HFFc6 (cell line): ENCODE data around the gene RNF169. TPM values are rescaled to one million over a fixed set of nuclear protein-coding genes. Genes with fewer than 3 reads are reported as not detected.

Experiments used
- DNase-seq: peaks from one replicate; pipeline ENCODE4 v3.0.0-alpha.2; 2018
- H3K27ac Mint-ChIP-seq: 2 replicates; pipeline ENCODE4 v1.8.0; 2020; ENCODE audit warnings: mild to moderate bottlenecking, mixed read lengths
- H3K27me3 Mint-ChIP-seq: 2 replicates; pipeline ENCODE4 v1.8.0; 2021; ENCODE audit warnings: mild to moderate bottlenecking, moderate library complexity, mixed read lengths; ENCODE audit not compliant: insufficient read depth
- H3K36me3 Mint-ChIP-seq: 2 replicates; pipeline ENCODE4 v1.8.0; 2021; ENCODE audit warnings: low read depth, mixed read lengths
- H3K4me1 Mint-ChIP-seq: 2 replicates; pipeline ENCODE4 v1.8.0; 2020; ENCODE audit warnings: low read depth, mixed read lengths
- H3K4me3 Mint-ChIP-seq: 2 replicates; pipeline ENCODE4 v1.8.0; 2020; ENCODE audit warnings: mild to moderate bottlenecking, moderate library complexity, mixed read lengths
- H3K9me3 Mint-ChIP-seq: 2 replicates; pipeline ENCODE4 v1.8.0; 2020; ENCODE audit warnings: mild to moderate bottlenecking, mixed read lengths
- total RNA-seq, 6 experiments: library from RNA; stranded (reverse); fragmentation: NEBNext Ultra II Directional; extraction: Animal tissue kit (Norgen Biotek cat#: 25700); gene quantifications; 2 replicates in 1 of 6; 3 replicates in 5 of 6; pipeline ENCODE4 v1.2.3, GENCODE V29; 2021
- TF ChIP-seq, protein P1 (sequence below): fragments of 200-600 bp; sonication (generic); IDR thresholded peaks from 2 replicates; pipeline ENCODE4 v1.5.0; 2021; ENCODE audit warnings: antibody characterized with exemption, mild to moderate bottlenecking

RNF169 gene
- total RNA-seq, 6 experiments from 2014 or later, result 10.9 to 12.9 (median 12.2) TPM

DNA sequence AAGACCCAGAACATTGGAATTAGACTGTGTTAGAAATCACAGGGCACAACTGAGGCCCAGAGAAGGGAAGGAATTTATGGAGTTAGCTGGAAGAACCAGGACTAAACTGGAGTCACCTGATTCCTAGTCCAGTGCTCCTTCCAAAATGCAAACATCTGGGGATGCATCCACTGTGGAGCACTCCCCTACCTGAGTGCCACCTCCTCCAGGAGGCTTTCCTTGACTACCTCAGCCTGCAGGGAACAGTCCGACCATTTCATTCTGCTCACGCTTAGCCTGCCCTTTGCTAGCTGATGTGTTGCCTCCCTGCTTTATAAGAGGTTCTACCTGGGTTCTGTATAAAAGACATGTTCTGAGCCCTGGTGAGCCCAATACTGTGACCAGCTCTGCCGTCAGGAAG, 41.5 kb upstream of the RNF169 start:
- Mint-ChIP-seq H3K4me1 (peaks cover 11% of the 10 kb centered on the region), H3K27ac (no peak overlapping the region)

GRCh38 chr11:74707602-74708510, 40.8 kb upstream of the RNF169 start:
- H3K9me3 Mint-ChIP-seq, result no peaks in the 10 kb centered on the region
- TF ChIP-seq, protein P1, sequence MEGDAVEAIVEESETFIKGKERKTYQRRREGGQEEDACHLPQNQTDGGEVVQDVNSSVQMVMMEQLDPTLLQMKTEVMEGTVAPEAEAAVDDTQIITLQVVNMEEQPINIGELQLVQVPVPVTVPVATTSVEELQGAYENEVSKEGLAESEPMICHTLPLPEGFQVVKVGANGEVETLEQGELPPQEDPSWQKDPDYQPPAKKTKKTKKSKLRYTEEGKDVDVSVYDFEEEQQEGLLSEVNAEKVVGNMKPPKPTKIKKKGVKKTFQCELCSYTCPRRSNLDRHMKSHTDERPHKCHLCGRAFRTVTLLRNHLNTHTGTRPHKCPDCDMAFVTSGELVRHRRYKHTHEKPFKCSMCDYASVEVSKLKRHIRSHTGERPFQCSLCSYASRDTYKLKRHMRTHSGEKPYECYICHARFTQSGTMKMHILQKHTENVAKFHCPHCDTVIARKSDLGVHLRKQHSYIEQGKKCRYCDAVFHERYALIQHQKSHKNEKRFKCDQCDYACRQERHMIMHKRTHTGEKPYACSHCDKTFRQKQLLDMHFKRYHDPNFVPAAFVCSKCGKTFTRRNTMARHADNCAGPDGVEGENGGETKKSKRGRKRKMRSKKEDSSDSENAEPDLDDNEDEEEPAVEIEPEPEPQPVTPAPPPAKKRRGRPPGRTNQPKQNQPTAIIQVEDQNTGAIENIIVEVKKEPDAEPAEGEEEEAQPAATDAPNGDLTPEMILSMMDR, result no peak
- no peak overlapping the region for H3K4me3 Mint-ChIP-seq
- no peak overlapping the region for H3K27ac Mint-ChIP-seq
- DNase-seq, result no peak
- H3K27me3 Mint-ChIP-seq, result peaks cover 15% of the 10 kb centered on the region
- peaks cover 11% of the 10 kb centered on the region for H3K4me1 Mint-ChIP-seq
- H3K36me3 Mint-ChIP-seq, result no peaks in the 10 kb centered on the region

More for the DNA sequence above, 41.5 kb upstream of the RNF169 start:
- no peak for DNase-seq
- TF ChIP-seq, protein P1, result no peak
- Mint-ChIP-seq H3K27me3 (peaks cover 11% of the 10 kb centered on the region), H3K36me3 (no peaks in the 10 kb centered on the region), H3K4me3 (no peak overlapping the region), H3K9me3 (no peaks in the 10 kb centered on the region)

DNA sequence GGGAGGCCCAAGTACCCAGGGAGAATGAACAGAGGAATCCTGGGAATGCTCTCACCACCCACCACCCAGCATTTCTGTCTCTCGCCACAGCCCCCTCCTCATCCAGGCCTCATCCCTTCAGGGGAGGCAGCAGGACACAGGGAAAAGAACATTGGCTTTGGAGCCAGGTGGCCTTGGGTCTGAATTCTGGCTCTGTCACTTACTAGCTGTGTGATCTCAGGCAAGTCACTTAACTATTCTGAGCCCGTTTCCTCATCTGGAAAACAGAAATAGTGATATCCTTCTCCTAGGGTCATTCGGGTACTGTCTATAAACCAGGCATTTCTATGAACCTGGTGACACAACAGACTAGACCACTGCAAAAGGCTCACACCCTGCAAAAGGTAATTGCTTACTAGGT, 39.5 kb upstream of the RNF169 start:
- H3K27ac Mint-ChIP-seq, result no peak overlapping the region
- no peaks in the 10 kb centered on the region for H3K36me3 Mint-ChIP-seq
- TF ChIP-seq, protein P1, result no peak
- no peak for DNase-seq
- H3K9me3 Mint-ChIP-seq, result no peaks in the 10 kb centered on the region
- H3K27me3 Mint-ChIP-seq, result peaks cover 16% of the 10 kb centered on the region
- H3K4me3 Mint-ChIP-seq, result no peak overlapping the region
- peaks cover 11% of the 10 kb centered on the region for H3K4me1 Mint-ChIP-seq

DNA sequence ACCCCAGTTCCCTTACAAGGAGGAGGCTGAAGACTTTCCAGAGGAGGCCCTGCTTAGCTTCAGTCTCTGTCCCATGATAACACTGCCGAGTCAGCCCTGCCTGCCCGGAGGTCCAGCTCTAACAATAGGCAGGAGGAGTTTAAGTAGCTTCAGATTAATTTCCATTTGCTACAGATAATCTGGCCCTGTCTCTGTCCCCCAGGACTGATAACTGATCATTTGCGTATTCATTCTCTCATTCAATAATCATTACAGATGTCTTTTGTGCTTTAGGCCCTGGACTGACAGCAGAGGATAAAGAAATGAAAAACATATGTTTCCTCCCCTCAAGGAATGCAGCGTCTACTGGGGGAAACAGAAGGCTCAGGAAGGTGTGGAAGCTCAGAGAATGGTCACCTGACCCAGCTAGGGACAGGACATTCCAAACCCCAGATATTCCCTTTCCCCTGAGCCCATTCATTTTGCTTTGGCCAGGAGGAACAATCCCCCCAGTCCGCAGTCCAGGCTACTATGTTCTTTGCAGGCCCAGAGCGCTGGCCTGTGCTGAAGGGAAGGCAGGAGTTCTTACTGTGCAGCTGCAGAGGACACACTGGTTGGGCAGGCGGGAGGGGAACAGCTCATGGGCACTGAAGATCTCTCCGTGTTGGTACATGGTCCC, 38.2 kb upstream of the RNF169 start:
- DNase-seq, result no peak
- Mint-ChIP-seq H3K4me3 (no peak overlapping the region), H3K36me3 (no peaks in the 10 kb centered on the region), H3K4me1 (peaks cover 11% of the 10 kb centered on the region), H3K9me3 (no peaks in the 10 kb centered on the region), H3K27me3 (peaks cover 14% of the 10 kb centered on the region), H3K27ac (peak overlapping the region; percentile 19)
- TF ChIP-seq, protein P1, result no peak

- H3K9me3 Mint-ChIP-seq, result no peaks in the 10 kb centered on the region
- H3K4me3 Mint-ChIP-seq, result no peak overlapping the region
- H3K36me3 Mint-ChIP-seq, result no peaks in the 10 kb centered on the region
- DNase-seq, result no peak
- no peak overlapping the region for H3K27ac Mint-ChIP-seq
- peaks cover 14% of the 10 kb centered on the region for H3K27me3 Mint-ChIP-seq
- TF ChIP-seq, protein P1, result no peak
- peaks cover 11% of the 10 kb centered on the region for H3K4me1 Mint-ChIP-seq
Measured at GRCh38 chr11:74713686-74714085, 35.0 kb upstream of the RNF169 start.
